ENCODE results near the gene CCDC50.

DNA sequence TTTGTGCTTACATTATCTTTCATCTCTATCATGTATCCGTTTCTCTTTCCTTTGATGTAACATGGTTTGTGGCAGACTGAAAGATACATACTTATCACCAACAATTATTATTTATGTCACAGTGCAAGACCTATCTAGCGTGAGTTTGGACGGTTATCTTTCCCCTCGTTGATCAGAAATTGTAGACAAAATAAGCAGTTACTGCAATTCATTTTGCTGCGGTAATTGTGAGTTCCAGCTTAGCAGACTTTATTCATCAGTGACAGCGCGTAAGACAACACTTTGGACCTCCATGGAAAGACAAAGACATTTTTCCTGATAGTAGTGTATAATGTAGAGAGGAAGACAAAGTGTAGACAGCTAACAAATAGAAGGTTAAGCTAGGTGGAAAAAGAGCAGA, 52.1 kb downstream of the CCDC50 start:
- no peak for TF ChIP-seq POLR2A (IDR thresholded peaks at IDR 0.05)
- TF ChIP-seq CTCF (IDR thresholded peaks at IDR 0.05): no peak
